ENCODE measurements around the gene SDR9C7.
"Not testable (repeated sequence)": the region's sequence is repeated elsewhere in the genome, so short reads cannot be mapped to it uniquely, and the experiment has no call there.

The SDR9C7 gene

GRCh38 chr12:56916296-56916995, 17.8 kb downstream of the SDR9C7 start:
- DNase-seq (ENCODE audit: low spot score in 2 of 2) (no peak), ATAC-seq (ENCODE audit: low read depth) (no peak)
- H3K27me3 Mint-ChIP-seq = peaks cover 12% of the 10 kb centered on the region
- no peaks in the 10 kb centered on the region for H3K36me3 Mint-ChIP-seq
- H3K4me1 Mint-ChIP-seq = no peaks in the 10 kb centered on the region
- no peak overlapping the region for H3K4me3 Mint-ChIP-seq
- H3K27ac Mint-ChIP-seq = no peak overlapping the region
- H3K9me3 Mint-ChIP-seq = peaks cover 6% of the 10 kb centered on the region

GRCh38 chr12:56914724-56915123, 19.5 kb downstream of the SDR9C7 start:
- no peak overlapping the region for H3K27ac Mint-ChIP-seq

GRCh38 chr12:56914256-56914655, 20.0 kb downstream of the SDR9C7 start:
- DNase-seq (ENCODE audit: low spot score in 2 of 2) (no peak), ATAC-seq (ENCODE audit: low read depth) (no peak)
- no peak overlapping the region for H3K27ac Mint-ChIP-seq
- H3K27me3 Mint-ChIP-seq = peaks cover 13% of the 10 kb centered on the region
- peaks cover 14% of the 10 kb centered on the region for H3K9me3 Mint-ChIP-seq
- H3K4me1 Mint-ChIP-seq = no peaks in the 10 kb centered on the region
- no peak overlapping the region for H3K4me3 Mint-ChIP-seq
- peaks cover 3% of the 10 kb centered on the region for H3K36me3 Mint-ChIP-seq

More at GRCh38 chr12:56914724-56915123, 19.5 kb downstream of the SDR9C7 start:
- Mint-ChIP-seq H3K4me3 (no peak overlapping the region), H3K36me3 (peaks cover 3% of the 10 kb centered on the region), H3K4me1 (no peaks in the 10 kb centered on the region), H3K27me3 (peaks cover 13% of the 10 kb centered on the region), H3K9me3 (peaks cover 10% of the 10 kb centered on the region)
- ATAC-seq (ENCODE audit: low read depth) (no peak), DNase-seq (ENCODE audit: low spot score in 2 of 2) (no peak)

- DNase-seq (ENCODE audit: low spot score in 2 of 2); H3K27ac Mint-ChIP-seq; ATAC-seq (ENCODE audit: low read depth); H3K4me3 Mint-ChIP-seq; H3K4me1 Mint-ChIP-seq; H3K36me3 Mint-ChIP-seq: not testable (repeated sequence)
- Mint-ChIP-seq H3K27me3 (peaks cover 11% of the 10 kb centered on the region), H3K9me3 (peaks cover 15% of the 10 kb centered on the region)
Measured at GRCh38 chr12:56909403-56909802, 24.8 kb downstream of the SDR9C7 start.

DNA sequence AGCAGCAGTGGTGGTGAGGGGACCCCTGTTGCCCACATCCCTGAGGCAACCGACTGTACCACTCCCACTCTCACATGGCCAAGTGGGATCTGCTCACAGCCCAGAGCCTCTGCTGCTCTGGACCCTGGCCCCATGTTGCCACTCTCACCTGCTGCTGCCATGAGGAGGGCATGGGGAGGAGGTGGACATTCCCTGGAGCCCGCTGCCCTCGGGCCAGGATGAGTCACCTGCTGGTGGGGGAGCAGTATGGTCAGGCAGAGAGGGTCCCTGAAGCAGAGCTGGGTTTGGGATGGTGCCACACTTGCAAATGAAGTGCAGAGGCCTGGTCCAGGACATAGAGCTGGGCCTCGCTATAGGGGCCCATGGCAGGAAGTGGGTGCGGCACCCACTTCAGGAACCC, 26.1 kb downstream of the SDR9C7 start:
- H3K4me3 Mint-ChIP-seq = no peak overlapping the region
- peaks cover 7% of the 10 kb centered on the region for H3K36me3 Mint-ChIP-seq
- DNase-seq (ENCODE audit: low spot score in 2 of 2) (no peak), ATAC-seq (ENCODE audit: low read depth) (no peak)
- H3K27me3 Mint-ChIP-seq = peaks cover 11% of the 10 kb centered on the region
- H3K9me3 Mint-ChIP-seq = peaks cover 15% of the 10 kb centered on the region
- no peak overlapping the region for H3K27ac Mint-ChIP-seq
- no peaks in the 10 kb centered on the region for H3K4me1 Mint-ChIP-seq

DNA sequence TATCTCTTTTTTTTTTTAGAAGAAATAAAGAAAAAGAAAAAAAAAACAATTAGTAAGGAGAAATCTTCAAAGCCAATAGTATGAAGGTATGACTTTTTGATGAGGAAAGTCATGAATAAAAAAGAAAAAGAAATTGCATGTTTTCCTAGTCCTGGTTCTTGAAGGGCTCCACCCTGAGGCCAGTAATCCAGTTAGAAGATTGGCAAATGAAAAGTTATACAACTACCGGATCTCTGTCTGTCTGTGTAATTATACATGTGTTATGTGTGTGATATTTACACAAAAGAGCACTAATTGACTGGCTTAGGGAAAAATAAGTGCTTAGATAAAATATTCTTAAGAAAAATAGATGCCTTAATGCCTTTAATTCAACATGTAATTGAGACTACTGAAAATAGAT, 28.4 kb downstream of the SDR9C7 start:
- peaks cover 17% of the 10 kb centered on the region for H3K9me3 Mint-ChIP-seq

GRCh38 chr12:56903374-56903773, 30.8 kb downstream of the SDR9C7 start:
- H3K4me1 Mint-ChIP-seq = no peaks in the 10 kb centered on the region
- peaks cover 10% of the 10 kb centered on the region for H3K36me3 Mint-ChIP-seq
- ATAC-seq (ENCODE audit: low read depth) (no peak), DNase-seq (ENCODE audit: low spot score in 2 of 2) (no peak)
- H3K4me3 Mint-ChIP-seq = no peak overlapping the region
- peaks cover 16% of the 10 kb centered on the region for H3K9me3 Mint-ChIP-seq
- H3K27ac Mint-ChIP-seq = no peak overlapping the region
- peaks cover 2% of the 10 kb centered on the region for H3K27me3 Mint-ChIP-seq

More for the DNA sequence above, 28.4 kb downstream of the SDR9C7 start:
- H3K27me3 Mint-ChIP-seq = peaks cover 3% of the 10 kb centered on the region
- no peaks in the 10 kb centered on the region for H3K4me1 Mint-ChIP-seq
- no peak for DNase-seq (ENCODE audit: low spot score in 2 of 2)
- no peak for ATAC-seq (ENCODE audit: low read depth)
- peaks cover 11% of the 10 kb centered on the region for H3K36me3 Mint-ChIP-seq
- H3K27ac Mint-ChIP-seq = no peak overlapping the region
- no peak overlapping the region for H3K4me3 Mint-ChIP-seq

DNA sequence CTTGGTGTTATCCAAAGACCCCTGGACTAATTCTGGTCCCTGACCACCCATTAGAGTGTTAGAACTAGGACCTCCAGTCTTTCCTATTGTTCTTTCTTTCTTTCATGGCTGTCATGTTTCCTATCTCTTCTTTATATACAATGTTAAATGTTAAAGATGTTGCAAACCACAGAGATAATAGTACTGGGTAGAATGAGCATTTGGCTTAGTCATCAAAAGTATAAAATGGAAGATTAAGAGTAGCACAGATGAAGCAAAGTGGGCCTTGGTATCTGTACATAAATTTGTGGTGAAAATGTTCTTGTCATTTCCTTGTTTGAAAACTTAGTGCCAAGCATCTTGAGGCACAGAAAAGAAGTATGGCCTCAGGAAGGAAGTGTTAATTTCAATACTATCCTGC, 32.9 kb downstream of the SDR9C7 start:
- ATAC-seq (ENCODE audit: low read depth); H3K36me3 Mint-ChIP-seq; DNase-seq (ENCODE audit: low spot score in 2 of 2); H3K27me3 Mint-ChIP-seq; H3K4me1 Mint-ChIP-seq; H3K27ac Mint-ChIP-seq; H3K4me3 Mint-ChIP-seq: not testable (repeated sequence)
- peaks cover 17% of the 10 kb centered on the region for H3K9me3 Mint-ChIP-seq

- H3K36me3 Mint-ChIP-seq = peaks cover 8% of the 10 kb centered on the region
- H3K4me3 Mint-ChIP-seq = no peak overlapping the region
- DNase-seq (ENCODE audit: low spot score in 2 of 2) = no peak
- no peak overlapping the region for H3K27ac Mint-ChIP-seq
- H3K4me1 Mint-ChIP-seq = peaks cover 3% of the 10 kb centered on the region
- peaks cover 6% of the 10 kb centered on the region for H3K27me3 Mint-ChIP-seq
- H3K9me3 Mint-ChIP-seq = peaks cover 18% of the 10 kb centered on the region
- ATAC-seq (ENCODE audit: low read depth) = no peak
Measured at GRCh38 chr12:56900583-56900982, 33.6 kb downstream of the SDR9C7 start.

DNA sequence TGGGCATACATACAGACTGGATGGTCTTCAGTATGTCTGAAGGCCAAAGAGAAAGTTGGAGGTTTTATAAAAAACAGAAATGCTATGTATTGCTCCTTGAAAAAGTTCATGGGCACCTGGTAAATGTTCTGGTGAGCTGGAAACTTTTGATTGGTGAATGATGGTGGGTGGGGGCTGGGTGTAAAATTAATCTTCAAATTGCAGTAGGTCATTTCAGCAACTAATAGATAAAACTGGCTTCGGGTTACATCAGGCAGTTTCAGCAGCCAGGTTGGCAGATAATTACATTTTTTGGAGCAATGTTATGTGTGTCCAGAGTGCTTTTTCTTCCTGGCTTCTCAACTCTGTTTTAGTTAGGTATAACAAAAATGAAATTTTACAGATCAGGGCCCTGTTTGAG, 35.3 kb downstream of the SDR9C7 start:
- Mint-ChIP-seq H3K27ac (no peak overlapping the region), H3K4me3 (no peak overlapping the region), H3K36me3 (peaks cover 7% of the 10 kb centered on the region), H3K4me1 (peaks cover 3% of the 10 kb centered on the region), H3K27me3 (peaks cover 6% of the 10 kb centered on the region), H3K9me3 (peaks cover 18% of the 10 kb centered on the region)
- no peak for DNase-seq (ENCODE audit: low spot score in 2 of 2)
- ATAC-seq (ENCODE audit: low read depth) = no peak

- no peak overlapping the region for H3K4me3 Mint-ChIP-seq
- peaks cover 18% of the 10 kb centered on the region for H3K9me3 Mint-ChIP-seq
- peaks cover 3% of the 10 kb centered on the region for H3K4me1 Mint-ChIP-seq
- H3K27ac Mint-ChIP-seq = no peak overlapping the region
- peaks cover 6% of the 10 kb centered on the region for H3K27me3 Mint-ChIP-seq
- DNase-seq (ENCODE audit: low spot score in 2 of 2) = no peak
- H3K36me3 Mint-ChIP-seq = peaks cover 6% of the 10 kb centered on the region
- ATAC-seq (ENCODE audit: low read depth) = no peak
Measured at GRCh38 chr12:56897844-56898361, 36.3 kb downstream of the SDR9C7 start.

DNA sequence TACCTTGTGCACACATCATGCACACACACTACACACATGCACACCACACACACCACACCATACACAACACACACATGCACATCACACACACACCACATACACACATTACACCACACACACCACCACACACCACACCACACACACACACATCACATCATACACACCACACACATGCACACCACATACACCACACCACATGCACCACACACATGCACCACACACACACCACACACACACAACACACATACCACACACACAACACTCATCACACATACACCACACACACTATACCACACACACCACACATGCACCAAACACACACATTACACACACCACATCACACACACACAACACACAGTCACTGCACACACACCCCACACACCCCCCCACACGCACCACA, 38.1 kb downstream of the SDR9C7 start:
- peaks cover 11% of the 10 kb centered on the region for H3K9me3 Mint-ChIP-seq
- H3K4me3 Mint-ChIP-seq = no peak overlapping the region
- ATAC-seq (ENCODE audit: low read depth) = no peak
- H3K27ac Mint-ChIP-seq = no peak overlapping the region
- H3K4me1 Mint-ChIP-seq = peaks cover 3% of the 10 kb centered on the region
- H3K36me3 Mint-ChIP-seq = peaks cover 2% of the 10 kb centered on the region
- DNase-seq (ENCODE audit: low spot score in 2 of 2) = no peak
- peaks cover 6% of the 10 kb centered on the region for H3K27me3 Mint-ChIP-seq

DNA sequence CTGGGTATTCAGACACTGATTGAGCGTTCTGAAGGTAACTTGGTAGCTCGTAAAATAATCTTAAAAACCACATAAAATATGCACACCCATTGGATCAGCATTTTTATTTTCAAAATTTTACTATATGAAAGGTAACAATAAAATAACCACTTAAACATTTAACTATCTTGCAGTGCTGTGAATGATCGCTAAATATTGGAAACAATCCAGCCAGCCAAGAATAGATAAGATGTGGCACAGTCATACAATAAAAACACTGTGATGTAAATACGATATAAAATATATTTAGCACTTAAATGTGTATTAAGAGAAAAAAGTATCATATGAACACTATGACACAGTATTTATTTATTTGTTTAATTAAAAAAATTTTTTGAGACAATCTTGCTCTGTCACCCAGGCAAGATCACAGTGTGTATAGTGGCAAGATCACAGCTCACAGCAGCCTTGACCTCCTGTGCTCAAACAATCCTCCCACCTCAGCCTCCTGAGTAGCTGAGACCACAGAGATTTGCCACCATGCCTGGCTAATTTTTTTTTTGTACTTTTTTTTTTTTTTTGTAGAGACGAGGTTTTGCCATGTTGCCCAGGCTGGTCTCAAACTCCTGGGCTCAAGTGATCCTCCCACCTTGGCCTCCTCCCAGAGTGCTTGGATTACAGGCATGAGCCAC, 39.4 kb downstream of the SDR9C7 start:
- no peak for ATAC-seq (ENCODE audit: low read depth)
- no peak overlapping the region for H3K4me3 Mint-ChIP-seq

GRCh38 chr12:56891885-56892284, 42.3 kb downstream of the SDR9C7 start:
- H3K4me1 Mint-ChIP-seq; ATAC-seq (ENCODE audit: low read depth); H3K36me3 Mint-ChIP-seq; H3K27ac Mint-ChIP-seq; H3K4me3 Mint-ChIP-seq; H3K9me3 Mint-ChIP-seq; DNase-seq (ENCODE audit: low spot score in 2 of 2): not testable (repeated sequence)
- H3K27me3 Mint-ChIP-seq = peaks cover 19% of the 10 kb centered on the region

More for the DNA sequence above, 39.4 kb downstream of the SDR9C7 start:
- Mint-ChIP-seq H3K36me3 (peaks cover 2% of the 10 kb centered on the region), H3K9me3 (peaks cover 8% of the 10 kb centered on the region), H3K27me3 (peaks cover 9% of the 10 kb centered on the region), H3K4me1 (peaks cover 3% of the 10 kb centered on the region), H3K27ac (no peak overlapping the region)
- no peak for DNase-seq (ENCODE audit: low spot score in 2 of 2)

Data from memory B cell (primary cell).